GM12872 (cell line): Measurements from ENCODE around the gene PIGV.

Experiments used
- CTCF ChIP-seq: IDR thresholded peaks from 3 replicates; pipeline ENCODE4 v1.5.1; 2011; ENCODE audit warnings: low read depth, mild to moderate bottlenecking, low read length, moderate library complexity; ENCODE audit not compliant: insufficient read depth

PIGV gene

GRCh38 chr1:26822737-26823395, 35.1 kb downstream of the PIGV start:
- TF ChIP-seq CTCF = no peak

- TF ChIP-seq CTCF = no peak
These were observed 37.0 kb downstream of the PIGV start for GRCh38 chr1:26824731-26825130.

DNA sequence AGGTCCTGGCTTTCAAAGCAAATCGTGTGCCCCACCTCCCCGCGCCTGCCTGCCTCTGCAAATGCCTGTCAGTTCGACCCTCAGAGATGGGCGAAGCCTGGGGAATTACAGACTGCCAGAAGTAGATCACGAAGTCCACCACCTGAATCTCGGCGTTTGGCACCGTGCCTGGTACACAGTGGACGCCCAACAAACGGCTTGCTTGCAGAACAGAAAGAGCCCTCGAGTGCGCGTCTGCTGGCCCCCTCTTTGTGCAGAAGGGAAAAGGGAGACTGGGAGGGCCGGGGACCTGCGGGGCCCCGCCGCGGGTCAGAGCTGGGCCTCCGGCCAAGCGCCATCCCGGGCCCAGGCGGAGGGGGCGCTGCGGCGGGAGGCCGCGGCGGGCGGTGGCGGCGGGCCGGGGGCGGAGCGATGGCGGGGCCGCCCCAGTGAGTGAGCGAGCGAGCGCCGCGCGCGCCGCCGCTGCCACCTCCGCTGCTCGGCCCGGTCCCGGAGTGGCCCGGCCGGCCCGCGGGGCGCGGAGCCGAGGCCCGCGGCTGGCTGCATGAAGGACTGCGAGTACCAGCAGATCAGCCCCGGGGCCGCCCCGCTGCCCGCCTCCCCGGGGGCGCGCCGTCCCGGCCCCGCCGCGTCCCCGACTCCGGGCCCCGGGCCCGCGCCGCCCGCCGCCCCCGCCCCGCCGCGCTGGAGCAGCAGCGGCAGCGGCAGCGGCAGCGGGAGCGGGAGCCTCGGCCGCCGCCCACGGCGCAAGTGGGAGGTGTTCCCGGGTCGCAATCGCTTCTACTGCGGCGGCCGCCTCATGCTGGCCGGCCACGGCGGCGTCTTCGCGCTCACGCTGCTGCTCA, 38.7 kb downstream of the PIGV start, which contains the start of gene ZDHHC18:
TSS of gene ZDHHC18 (plus strand) at position 428 of the 845 bp plus-strand sequence. CDS start at position 545, 117 bp downstream.
- peak; percentile 47; the same call in 1 of the 3 replicates for TF ChIP-seq CTCF

GRCh38 chr1:26827106-26827604, 39.4 kb downstream of the PIGV start:
- TF ChIP-seq CTCF = no peak

DNA sequence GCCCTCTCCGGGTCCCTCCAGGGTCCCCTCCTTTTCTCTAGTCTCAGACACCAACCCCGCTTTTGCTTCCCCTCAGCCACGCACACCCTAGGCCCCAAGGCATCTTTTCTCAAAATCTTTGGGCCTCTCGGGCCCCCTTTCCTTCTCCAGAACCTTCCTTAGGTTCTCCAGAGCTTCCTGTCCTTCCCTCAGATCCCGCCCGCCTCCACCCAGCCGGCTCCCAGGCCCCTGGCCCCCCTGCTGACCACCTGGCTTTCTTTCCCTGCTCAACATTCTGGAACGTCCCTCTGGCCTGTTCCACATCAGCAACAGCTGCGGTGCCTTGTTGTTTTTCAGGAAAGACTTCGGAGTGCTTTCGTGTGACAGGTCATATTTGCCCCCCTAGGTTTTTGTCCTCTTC, 39.9 kb downstream of the PIGV start:
- no peak for TF ChIP-seq CTCF

GRCh38 chr1:26828411-26828991, 40.8 kb downstream of the PIGV start:
- no peak for TF ChIP-seq CTCF
